ENCODE measurements around the gene CXCR2. TPM values are rescaled to one million over a fixed set of nuclear protein-coding genes. Genes with fewer than 3 reads are reported as not detected.

The CXCR2 gene
- total RNA-seq, 4 donors from 2014 or later = 0.24 to 4.8 (median 4.0) TPM

DNA sequence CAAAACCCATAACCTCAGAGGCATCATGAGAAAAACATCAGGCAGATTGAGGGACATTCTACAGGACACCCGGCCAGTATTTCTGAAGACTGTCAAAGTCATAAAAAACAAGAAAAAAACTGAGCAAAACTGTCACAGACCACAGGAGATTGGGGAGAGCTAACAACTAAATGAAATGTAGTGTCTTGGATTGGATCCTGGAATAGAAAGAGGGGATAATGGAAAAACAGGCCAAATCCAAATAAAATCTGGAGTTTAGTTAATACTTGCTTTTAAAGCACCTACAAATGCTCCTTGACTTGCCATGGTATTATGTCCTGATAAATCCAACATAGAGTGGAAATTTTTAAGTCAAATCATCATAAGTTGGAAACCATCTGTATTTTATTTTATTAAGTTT lies 58.5 kb downstream of the CXCR2 start:
- H3K27me3 ChIP-seq = no peaks in the 10 kb centered on the region
- H3K9me3 ChIP-seq = no peaks in the 10 kb centered on the region
- DNase-seq (ENCODE audit: low spot score in 2 of 2) = no peak
- TF ChIP-seq, protein P1, sequence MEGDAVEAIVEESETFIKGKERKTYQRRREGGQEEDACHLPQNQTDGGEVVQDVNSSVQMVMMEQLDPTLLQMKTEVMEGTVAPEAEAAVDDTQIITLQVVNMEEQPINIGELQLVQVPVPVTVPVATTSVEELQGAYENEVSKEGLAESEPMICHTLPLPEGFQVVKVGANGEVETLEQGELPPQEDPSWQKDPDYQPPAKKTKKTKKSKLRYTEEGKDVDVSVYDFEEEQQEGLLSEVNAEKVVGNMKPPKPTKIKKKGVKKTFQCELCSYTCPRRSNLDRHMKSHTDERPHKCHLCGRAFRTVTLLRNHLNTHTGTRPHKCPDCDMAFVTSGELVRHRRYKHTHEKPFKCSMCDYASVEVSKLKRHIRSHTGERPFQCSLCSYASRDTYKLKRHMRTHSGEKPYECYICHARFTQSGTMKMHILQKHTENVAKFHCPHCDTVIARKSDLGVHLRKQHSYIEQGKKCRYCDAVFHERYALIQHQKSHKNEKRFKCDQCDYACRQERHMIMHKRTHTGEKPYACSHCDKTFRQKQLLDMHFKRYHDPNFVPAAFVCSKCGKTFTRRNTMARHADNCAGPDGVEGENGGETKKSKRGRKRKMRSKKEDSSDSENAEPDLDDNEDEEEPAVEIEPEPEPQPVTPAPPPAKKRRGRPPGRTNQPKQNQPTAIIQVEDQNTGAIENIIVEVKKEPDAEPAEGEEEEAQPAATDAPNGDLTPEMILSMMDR (IDR thresholded peaks at IDR 0.05) = no peak
- TF ChIP-seq EP300 (IDR thresholded peaks at IDR 0.05) = no peak
- TF ChIP-seq POLR2AphosphoS5 (IDR thresholded peaks at IDR 0.05) = no peak
- TF ChIP-seq POLR2A (IDR thresholded peaks at IDR 0.05) = no peak
- 88% methylated on average over 1 of the region's 1 CpG for WGBS
- H3K36me3 ChIP-seq = no peaks in the 10 kb centered on the region
- H3K27ac ChIP-seq = no peak overlapping the region
- H3K4me3 ChIP-seq = no peak overlapping the region
- H3K4me1 ChIP-seq = peaks cover 20% of the 10 kb centered on the region

DNA sequence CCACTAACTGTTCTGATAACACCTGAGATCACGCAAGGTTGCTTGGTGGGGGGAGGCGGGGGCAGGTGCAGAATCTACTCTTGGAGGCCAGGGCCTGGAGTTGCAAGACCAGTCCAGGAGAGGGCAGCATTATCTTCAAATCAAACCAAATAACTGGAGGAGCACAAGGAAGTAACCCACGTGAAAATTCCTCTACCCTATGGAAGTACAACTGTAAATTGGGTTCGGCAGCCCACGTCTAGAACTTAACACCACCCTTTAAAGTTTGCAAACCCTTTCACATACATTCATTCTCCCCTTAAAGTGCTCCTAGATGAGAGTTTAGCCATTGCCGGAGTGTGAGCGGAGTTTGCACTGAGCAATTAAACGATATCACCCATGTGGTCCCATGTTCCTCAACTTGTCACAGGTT lies 60.5 kb downstream of the CXCR2 start:
- DNase-seq (ENCODE audit: low spot score in 2 of 2) = peak in 1 of 2 donors; percentile 71
- no peak for TF ChIP-seq POLR2A (IDR thresholded peaks at IDR 0.05)
- TF ChIP-seq, protein P1 (IDR thresholded peaks at IDR 0.05) = peak; percentile 41 to 79
- H3K4me1 ChIP-seq = peaks cover 16% of the 10 kb centered on the region
- no peak overlapping the region for H3K27ac ChIP-seq
- H3K9me3 ChIP-seq = no peaks in the 10 kb centered on the region
- WGBS = 44% methylated on average over 8 of the region's 8 CpGs
- H3K27me3 ChIP-seq = no peaks in the 10 kb centered on the region
- H3K4me3 ChIP-seq = no peak overlapping the region
- H3K36me3 ChIP-seq = no peaks in the 10 kb centered on the region

Other genes with a start within 250 kb of the CXCR2 start
- gene TNS1, start 123.0 kb upstream of the CXCR2 start, total RNA-seq = 100 to 1,000 TPM in 2 of 4 donors, 10 to 100 TPM in 2; 64.1 to 145 (median 99.5) TPM
- not detected for gene RUFY4, start 56.8 kb upstream of the CXCR2 start, total RNA-seq
- gene CXCR1, start 40.9 kb downstream of the CXCR2 start, total RNA-seq = 1 to 10 TPM in 1 of 4 donors, under 1 TPM in 1, not detected in 2; 0.87 to 1.0 TPM
- 100 to 1,000 TPM; 267 to 384 (median 275) TPM for gene ARPC2, start 91.2 kb downstream of the CXCR2 start, total RNA-seq
- gene GPBAR1, start 135.0 kb downstream of the CXCR2 start, total RNA-seq = 1 to 10 TPM in 2 of 4 donors, under 1 TPM in 1, not detected in 1; 0.98 to 2.0 (median 1.6) TPM
- gene AAMP, start 144.1 kb downstream of the CXCR2 start, total RNA-seq = 100 to 1,000 TPM; 103 to 154 (median 144) TPM
- 10 to 100 TPM; 33.4 to 66.4 (median 49.4) TPM for gene PNKD, start 144.5 kb downstream of the CXCR2 start, total RNA-seq
- gene TMBIM1, start 166.5 kb downstream of the CXCR2 start, total RNA-seq = 100 to 1,000 TPM; 234 to 370 (median 319) TPM
- not detected for gene CATIP, start 230.8 kb downstream of the CXCR2 start, total RNA-seq

Data from suprapubic skin (tissue), 4 donors.